Activated CD4-positive, alpha-beta T cell treated with anti-CD3 and anti-CD28 coated beads for 1 hour (primary cell): Measurements from ENCODE around the gene SEC22C.
A peak's percentile ranks its signal among the peaks of the same experiment; 100 is the strongest.
"Not testable (repeated sequence)": the region's sequence is repeated elsewhere in the genome, so short reads cannot be mapped to it uniquely, and the experiment has no call there.

Experiments used
- DNase-seq: peaks from one replicate; pipeline ENCODE4 v3.0.0-alpha.2; 2020

The SEC22C gene

GRCh38 chr3:42579346-42579745 lies 2.4 kb downstream of the SEC22C start:
- DNase-seq, result not testable (repeated sequence)

GRCh38 chr3:42578054-42578453 lies 3.7 kb downstream of the SEC22C start:
- no peak for DNase-seq

GRCh38 chr3:42575137-42575741 lies 6.5 kb downstream of the SEC22C start:
- no peak for DNase-seq

GRCh38 chr3:42572278-42572677 lies 9.5 kb downstream of the SEC22C start:
- DNase-seq, result no peak

DNA sequence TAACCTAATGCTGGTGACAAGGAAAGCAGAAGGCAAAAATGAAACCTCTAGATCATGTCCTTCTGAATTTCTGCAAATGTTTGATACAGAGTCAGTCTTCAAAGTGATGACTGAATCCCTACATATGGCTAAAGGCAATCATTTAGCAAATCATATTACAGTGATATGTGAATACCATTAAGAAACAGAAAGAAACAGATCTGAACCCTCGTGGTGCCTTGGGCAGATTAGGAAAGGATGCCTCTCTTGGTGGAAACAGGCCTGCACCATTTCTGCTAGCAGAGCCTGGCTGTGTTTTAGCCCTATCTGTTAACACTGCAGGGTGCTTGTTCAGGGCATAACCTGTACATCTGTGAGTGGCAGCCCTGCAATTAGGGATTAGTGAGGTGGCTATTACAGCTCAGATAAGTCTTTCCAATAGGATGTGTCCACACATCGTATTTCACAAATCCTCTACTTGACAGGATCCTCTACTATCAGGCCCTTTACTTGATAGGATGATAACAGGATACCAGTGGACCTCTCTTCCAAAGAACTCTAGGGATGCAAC lies 12.1 kb downstream of the SEC22C start:
- no peak for DNase-seq

- DNase-seq, result no peak
Measured at GRCh38 chr3:42562047-42562907, 19.5 kb downstream of the SEC22C start.

- no peak for DNase-seq
Measured at GRCh38 chr3:42557854-42558253, 23.9 kb downstream of the SEC22C start.

- DNase-seq, result not testable (repeated sequence)
Measured at GRCh38 chr3:42556817-42557216, 24.9 kb downstream of the SEC22C start.

GRCh38 chr3:42556089-42556632 lies 25.6 kb downstream of the SEC22C start:
- DNase-seq, result no peak

DNA sequence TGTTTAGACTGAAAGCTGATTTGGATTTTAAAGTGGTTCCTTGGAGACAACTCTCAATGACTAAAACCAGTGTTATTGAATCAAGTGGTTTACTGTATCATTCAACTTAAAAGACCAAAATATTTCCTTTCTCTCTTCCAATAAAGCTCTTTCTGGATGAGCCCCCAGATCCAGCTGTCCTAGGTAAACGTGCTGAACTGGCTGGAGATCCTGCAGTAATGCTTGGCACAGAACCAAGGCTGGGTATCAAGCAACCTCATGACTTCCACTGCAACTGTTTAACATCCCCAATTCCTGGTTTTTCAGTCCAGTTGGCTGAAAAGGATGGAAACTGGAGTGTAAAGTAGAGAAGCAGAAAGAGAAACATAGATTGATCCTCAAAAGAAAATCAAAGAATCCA lies 28.9 kb downstream of the SEC22C start:
- DNase-seq, result no peak

- no peak for DNase-seq
Measured at GRCh38 chr3:42550250-42550649, 31.5 kb downstream of the SEC22C start.

- DNase-seq, result no peak
Measured at GRCh38 chr3:42549131-42549530, 32.6 kb downstream of the SEC22C start.

- DNase-seq, result peak; percentile 58
Measured at GRCh38 chr3:42547401-42547945, 34.3 kb downstream of the SEC22C start.

DNA sequence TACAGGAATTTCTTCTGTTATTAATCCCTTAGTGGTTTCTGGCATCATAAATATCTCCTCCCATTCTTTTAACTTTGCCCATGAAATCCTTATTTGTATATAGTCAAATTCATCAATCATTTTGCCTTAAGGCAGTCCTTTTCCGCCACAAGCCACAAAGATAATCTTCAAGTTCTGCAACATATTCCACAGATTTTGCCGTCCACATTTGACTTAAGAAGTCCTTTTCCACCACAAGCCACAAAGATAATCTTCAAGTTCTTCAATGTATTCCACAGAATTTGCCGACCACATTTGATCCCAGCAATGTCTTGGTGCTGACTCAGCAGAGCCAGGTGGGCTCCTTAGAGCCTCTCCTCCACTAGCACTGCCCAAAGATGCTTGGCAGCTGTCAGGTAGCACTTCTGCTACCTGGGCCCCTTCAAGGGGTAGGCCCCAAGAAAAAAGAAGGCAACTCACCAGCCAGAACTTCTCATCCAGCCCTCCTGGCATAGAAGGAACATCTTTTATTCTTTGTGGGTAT lies 35.0 kb downstream of the SEC22C start:
- DNase-seq, result no peak

DNA sequence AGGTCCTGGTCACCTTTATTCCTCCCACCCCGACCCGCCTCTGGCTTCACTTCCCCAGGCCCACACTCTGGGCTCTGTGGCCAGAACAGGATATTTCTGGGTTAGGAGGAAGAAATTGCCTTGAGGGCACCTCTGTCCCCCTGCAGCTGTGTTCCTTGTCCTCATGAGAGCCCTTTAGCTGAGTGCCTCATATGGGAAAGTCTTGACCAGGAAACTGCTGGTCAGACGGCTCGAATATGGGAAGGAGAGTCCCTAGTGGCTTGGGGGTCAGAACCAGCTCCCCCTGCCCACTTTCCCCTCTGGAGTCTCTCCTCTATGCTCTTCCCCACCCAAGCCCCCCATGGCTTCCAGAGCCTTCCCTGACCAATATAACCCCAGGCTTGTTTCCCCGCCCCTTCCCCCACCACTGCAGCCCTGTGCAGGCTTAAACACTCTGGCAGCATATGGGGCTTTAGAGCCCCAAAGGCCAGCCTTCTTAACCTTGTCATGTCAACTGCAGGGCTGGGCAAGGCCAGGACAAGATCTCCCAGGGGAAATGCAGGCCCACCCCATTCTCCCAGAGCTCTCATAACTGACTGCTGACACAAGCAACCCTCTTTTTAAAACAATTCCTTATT lies 36.4 kb downstream of the SEC22C start:
- no peak for DNase-seq

GRCh38 chr3:42544492-42545283 lies 37.1 kb downstream of the SEC22C start:
- DNase-seq, result no peak

DNA sequence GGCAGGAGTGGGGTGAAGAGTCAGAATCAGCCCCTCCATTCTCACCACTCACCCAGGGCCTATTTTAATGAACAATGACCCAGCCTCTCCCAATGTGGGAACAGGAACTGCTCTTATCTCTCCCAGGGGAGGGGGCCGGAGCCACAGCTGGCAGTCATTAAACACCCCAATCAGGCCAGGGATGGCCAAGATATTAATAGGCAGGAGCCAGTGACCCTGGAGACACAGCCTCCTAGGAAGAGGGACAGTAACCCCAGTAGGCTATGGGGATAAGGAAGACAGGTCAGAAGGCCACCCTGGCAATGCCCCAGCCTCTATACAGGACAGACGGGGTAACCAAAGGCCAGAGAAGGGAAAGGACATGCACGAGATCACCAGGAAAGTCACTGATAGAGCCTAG lies 40.7 kb downstream of the SEC22C start:
- DNase-seq, result no peak

DNA sequence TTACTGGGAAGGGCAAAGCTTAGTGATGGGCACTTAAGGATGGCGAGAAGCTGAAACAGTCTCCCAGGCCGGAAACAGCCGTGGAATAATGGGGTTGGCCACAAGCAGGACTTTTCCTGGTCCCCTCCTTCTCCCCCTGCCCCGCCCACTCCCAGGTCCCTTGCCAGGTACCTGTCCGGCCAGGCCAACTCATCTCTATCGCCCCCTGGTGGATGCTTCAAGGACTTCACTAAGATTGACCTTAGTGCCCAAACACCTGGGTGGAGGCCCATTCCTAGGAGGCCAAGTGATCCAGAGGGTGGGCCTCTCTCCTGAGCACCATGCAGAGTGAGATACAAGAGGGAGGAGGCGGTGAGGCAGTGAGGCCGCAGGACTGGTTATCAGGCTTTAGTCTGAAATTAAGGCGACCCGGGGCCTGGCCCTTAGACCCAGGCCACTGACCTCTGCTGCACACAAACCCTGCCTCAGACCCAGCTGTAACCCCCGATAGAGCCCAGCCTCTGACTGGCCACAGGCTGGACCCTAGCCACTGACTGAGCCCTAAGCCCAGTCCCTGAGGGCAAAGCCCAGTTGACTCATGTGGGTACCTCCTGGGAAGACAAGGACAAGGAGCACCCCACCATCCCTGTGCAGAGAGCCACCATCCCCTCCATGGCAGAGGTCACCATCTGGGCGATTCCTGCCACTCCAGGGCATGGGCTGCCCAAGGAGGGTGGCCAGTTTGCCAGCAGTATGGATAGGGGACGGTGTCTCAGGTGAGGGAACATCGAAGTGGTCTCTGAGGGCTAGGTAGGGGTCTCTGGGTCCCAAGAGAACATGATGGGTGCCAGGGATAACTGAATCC lies 41.7 kb downstream of the SEC22C start:
- peak; percentile 38 for DNase-seq

DNA sequence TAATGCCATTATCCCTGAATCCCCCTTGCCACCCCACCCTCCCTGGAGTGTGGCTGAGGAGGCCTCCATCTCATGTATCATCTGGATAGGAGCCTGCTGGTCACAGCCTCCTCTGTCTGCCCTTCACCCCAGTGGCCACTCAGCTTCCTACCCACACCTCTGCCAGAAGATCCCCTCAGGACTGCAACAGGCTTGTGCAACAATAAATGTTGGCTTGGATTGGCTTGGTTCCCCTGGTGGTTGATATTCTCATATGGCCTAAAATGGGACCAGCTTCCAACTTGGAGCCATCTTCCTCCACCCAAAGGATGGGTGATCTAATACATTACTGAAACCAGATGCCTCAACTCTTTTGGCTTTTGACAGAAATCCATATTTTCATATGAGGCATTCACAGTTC lies 44.4 kb downstream of the SEC22C start:
- no peak for DNase-seq

DNA sequence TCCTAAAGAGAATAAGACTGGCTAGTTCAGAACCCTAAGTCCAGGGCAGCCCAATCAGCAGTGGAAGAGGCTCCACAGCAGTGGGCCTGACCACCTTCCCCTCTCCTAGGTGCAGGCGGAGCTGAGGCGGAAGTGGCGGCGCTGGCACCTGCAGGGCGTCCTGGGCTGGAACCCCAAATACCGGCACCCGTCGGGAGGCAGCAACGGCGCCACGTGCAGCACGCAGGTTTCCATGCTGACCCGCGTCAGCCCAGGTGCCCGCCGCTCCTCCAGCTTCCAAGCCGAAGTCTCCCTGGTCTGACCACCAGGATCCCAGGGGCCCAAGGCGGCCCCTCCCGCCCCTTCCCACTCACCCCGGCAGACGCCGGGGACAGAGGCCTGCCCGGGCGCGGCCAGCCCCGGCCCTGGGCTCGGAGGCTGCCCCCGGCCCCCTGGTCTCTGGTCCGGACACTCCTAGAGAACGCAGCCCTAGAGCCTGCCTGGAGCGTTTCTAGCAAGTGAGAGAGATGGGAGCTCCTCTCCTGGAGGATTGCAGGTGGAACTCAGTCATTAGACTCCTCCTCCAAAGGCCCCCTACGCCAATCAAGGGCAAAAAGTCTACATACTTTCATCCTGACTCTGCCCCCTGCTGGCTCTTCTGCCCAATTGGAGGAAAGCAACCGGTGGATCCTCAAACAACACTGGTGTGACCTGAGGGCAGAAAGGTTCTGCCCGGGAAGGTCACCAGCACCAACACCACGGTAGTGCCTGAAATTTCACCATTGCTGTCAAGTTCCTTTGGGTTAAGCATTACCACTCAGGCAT lies 45.6 kb downstream of the SEC22C start:
- no peak for DNase-seq
